ENCODE measurements around the gene SLC5A6. TPM values are rescaled to one million over a fixed set of nuclear protein-coding genes. Genes with fewer than 3 reads are reported as not detected.

SLC5A6 gene
- total and polyA plus RNA-seq, 2 of the 8 experiments (the other 6 are each of a cell fraction or from before 2014, with no cell fraction given), result 118 to 183 TPM

- H4K91ac ChIP-seq (replicated peaks; ENCODE audit: insufficient read length, low read length), result no peak overlapping the region
- no peaks in the 10 kb centered on the region for H3K23me2 ChIP-seq (ENCODE audit: low read depth, low read length)
- H3K4me1 ChIP-seq (replicated peaks in 1 of 4; ENCODE audit: control insufficient read depth in 3 of 4, insufficient read depth in 4 of 4, low read length in 3 of 4), result no peaks in the 10 kb centered on the region
- H2AFZ ChIP-seq (ENCODE audit: low read length), result no peak overlapping the region
- no peaks in the 10 kb centered on the region for H4K20me1 ChIP-seq (replicated peaks in 1 of 2; ENCODE audit: control insufficient read depth in 1 of 2, insufficient read depth in 2 of 2, low read length in 2 of 2)
- no peak overlapping the region for H4K8ac ChIP-seq (ENCODE audit: extremely low read depth, insufficient read depth, low read length)
- no peaks in the 10 kb centered on the region for H3K79me2 ChIP-seq (ENCODE audit: control insufficient read depth in 1 of 2, insufficient read depth in 2 of 2, low read length in 2 of 2)
- no peak overlapping the region for H3K18ac ChIP-seq (ENCODE audit: extremely low read depth, low read length)
- no peak overlapping the region for H3K56ac ChIP-seq (replicated peaks; ENCODE audit: insufficient read length, low read depth, low read length)
- H3K79me1 ChIP-seq (ENCODE audit: low read depth, low read length), result no peaks in the 10 kb centered on the region
- H3K36me3 ChIP-seq (ENCODE audit: control insufficient read depth in 2 of 4, insufficient read depth in 4 of 4, low read length in 3 of 4), result peaks cover 0 to 5% (median 3%) of the 10 kb centered on the region in 4 experiments; a peak in 4 of 8 replicates
- no peak overlapping the region for H2BK12ac ChIP-seq (ENCODE audit: low read depth, low read length)
- H3K4me2 ChIP-seq (ENCODE audit: insufficient read depth in 1 of 2, low read depth in 2 of 2, low read length in 2 of 2), result no peak overlapping the region
- H3K27ac ChIP-seq (ENCODE audit: low read depth, low read length), result no peak overlapping the region
- H2BK15ac ChIP-seq (ENCODE audit: low read length), result no peak overlapping the region
- ChIA-PET POLR2A (ENCODE audit: partially characterized antibody) (interaction anchor here (0.9 to 1.4 kb wide), 6 partner anchors 9 to 105 kb away, joined by 3 to 7 read pairs (median 4); no protein-coding TSS in a partner anchor), CTCF (ENCODE audit: partially characterized antibody) (interaction anchor here (0.8 to 6.9 kb wide), 6 partner anchors 10 to 112 kb away, joined by 3 to 97 read pairs (median 4); partner anchors contain the start of gene PREB)
- no peak for DNase-seq (ENCODE audit: low read depth in 1 of 2, low spot score in 2 of 2)
- no peak overlapping the region for H3K23ac ChIP-seq (ENCODE audit: insufficient read length)
- no peak overlapping the region for H2BK5ac ChIP-seq (ENCODE audit: low read depth, low read length)
- H2BK20ac ChIP-seq (ENCODE audit: low read length), result no peak overlapping the region
- no peak overlapping the region for H3K9ac ChIP-seq (replicated peaks in 1 of 4; ENCODE audit: extremely low read depth in 1 of 4, low read depth in 3 of 4, low read length in 3 of 4)
- WGBS, 2 experiments (ENCODE audit: extremely low coverage in 1 of 2, insufficient coverage in 1 of 2, insufficient read length in 1 of 2, insufficient replicate concordance in 2 of 2, low coverage in 1 of 2, low lambda C conversion rate in 2 of 2, missing lambda C conversion rate in 1 of 2), result 87% methylated on average over 17 of the region's 17 CpGs; no CpG with 5 or more reads in 1 of the 2 experiments
- FAIRE-seq, result no peak
- no peaks in the 10 kb centered on the region for H3K27me3 ChIP-seq (replicated peaks in 1 of 4; ENCODE audit: control insufficient read depth in 3 of 4, extremely low read depth in 1 of 4, insufficient read depth in 3 of 4, low read length in 3 of 4)
- no peak overlapping the region for H3K4me3 ChIP-seq (ENCODE audit: extremely low read depth in 1 of 4, insufficient read depth in 2 of 4, low read depth in 3 of 4, low read length in 4 of 4)
- H3K9me3 ChIP-seq (ENCODE audit: insufficient read depth in 2 of 2, low read depth in 1 of 2, low read length in 1 of 2), result no peaks in the 10 kb centered on the region
- H3K4ac ChIP-seq (replicated peaks; ENCODE audit: insufficient read length, low read depth, low read length), result no peak overlapping the region
- H2BK120ac ChIP-seq (replicated peaks; ENCODE audit: low read depth, low read length), result no peak overlapping the region
- H2AK5ac ChIP-seq (ENCODE audit: low read depth, low read length), result no peak overlapping the region
- H3K14ac ChIP-seq (ENCODE audit: insufficient read length), result no peak overlapping the region
- no peak overlapping the region for H4K5ac ChIP-seq (ENCODE audit: insufficient read length, low read depth, low read length)
- TF ChIP-seq POU5F1 (IDR thresholded peaks at IDR 0.05; ENCODE audit: low read depth, low read length) (no peak), CHD2 (IDR thresholded peaks at IDR 0.05; ENCODE audit: low read length) (no peak), BACH1 (IDR thresholded peaks at IDR 0.05; ENCODE audit: low read length) (no peak), SIN3A (conservative IDR thresholded peaks at IDR 0.05 in 1 of 2, IDR thresholded peaks at IDR 0.05 in 1 of 2; ENCODE audit: low read depth in 1 of 2, low read length in 2 of 2) (no peak), TEAD4 (IDR thresholded peaks at IDR 0.05; ENCODE audit: low read depth, low read length) (no peak), ATF2 (IDR thresholded peaks at IDR 0.05; ENCODE audit: low read length) (no peak), RFX5 (IDR thresholded peaks at IDR 0.05; ENCODE audit: borderline replicate concordance, low read depth, low read length) (no peak), E2F6 (IDR thresholded peaks at IDR 0.05) (no peak), POLR2A (IDR thresholded peaks at IDR 0.05; ENCODE audit: control extremely low read depth in 1 of 2, low read depth in 2 of 2, low read length in 2 of 2) (no peak), SUZ12 (IDR thresholded peaks at IDR 0.05; ENCODE audit: low read length) (no peak)
These were observed 17.3 kb downstream of the SLC5A6 start for GRCh38 chr2:27194538-27195354.
